Body of pancreas (tissue), 4 donors: ENCODE data around the gene NABP1.

ENCODE experiments used
- CTCF ChIP-seq, 7 experiments: fragments of 450-650 bp in 4 of 7; fragments of 200-600 bp in 3 of 7; sonication (generic) in 3 of 7; IDR thresholded peaks; one replicate each; pipeline ENCODE4 v1.5.1; 2016 to 2019; ENCODE audit warnings: antibody characterized with exemption in 7 of 7
- POLR2A ChIP-seq, 3 donors: fragments of 450-650 bp; IDR thresholded peaks; one replicate each; pipeline ENCODE4 v1.6.1; 2016; ENCODE audit warnings: antibody characterized with exemption in 3 of 3, mild to moderate bottlenecking in 2 of 3

DNA sequence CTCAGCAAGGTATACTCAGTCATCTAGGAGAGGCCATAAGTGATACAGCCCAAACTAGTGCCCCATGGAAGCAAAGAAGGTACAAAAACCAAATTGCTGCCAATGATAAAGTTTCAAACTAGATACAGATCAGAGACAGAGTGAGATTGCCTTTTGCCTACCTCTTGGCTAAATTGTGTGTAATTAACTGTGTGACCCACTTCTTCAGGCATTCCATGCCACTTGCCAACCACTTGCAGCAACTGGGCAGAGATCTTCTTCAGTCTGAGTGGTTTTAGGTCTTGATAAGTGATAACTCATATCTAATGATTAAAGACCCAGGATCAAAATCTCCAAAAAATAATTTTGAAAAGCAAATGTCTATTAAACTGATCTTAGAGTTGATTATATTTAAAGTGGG lies 21.1 kb upstream of the NABP1 start:
- TF ChIP-seq CTCF (IDR thresholded peaks at IDR 0.05) (no peak), POLR2A (IDR thresholded peaks at IDR 0.05) (no peak)
